NB4 (cell line): ENCODE data around the gene C10orf95.

Source experiments
- CTCF ChIP-seq: IDR thresholded peaks from one replicate; pipeline ENCODE4 v1.5.1; 2012; ENCODE audit warnings: low read depth, low read length
- MAX ChIP-seq: IDR thresholded peaks from 2 replicates; pipeline ENCODE4 v1.6.1; 2011; ENCODE audit warnings: low read depth, low read length
- POLR2A ChIP-seq: IDR thresholded peaks from 2 replicates; pipeline ENCODE4 v1.6.1; 2011; ENCODE audit warnings: mild to moderate bottlenecking; ENCODE audit not compliant: insufficient read length; ENCODE audit errors: extremely low read depth

GRCh38 chr10:102476466-102477141, 25.3 kb upstream of the C10orf95 start:
- TF ChIP-seq CTCF (no peak), POLR2A (no peak), MAX (no peak)
